PFSK-1 (cell line): ENCODE measurements around the gene SEC31B.

ENCODE experiments used
- POLR2AphosphoS5 ChIP-seq: IDR thresholded peaks from 2 replicates; pipeline ENCODE4 v1.6.1; 2012; ENCODE audit warnings: low read depth, mild to moderate bottlenecking, control low read depth, low read length, moderate library complexity
- TF ChIP-seq, protein P1 (sequence below), 2 experiments: IDR thresholded peaks; 2 replicates each; pipeline versions ENCODE4 v1.6.1 to v1.8.0; 2011 to 2012; ENCODE audit warnings: low read depth in 2 of 2, low read length in 2 of 2, control low read depth in 1 of 2, inconsistent platforms in 1 of 2, mild to moderate bottlenecking in 1 of 2, moderate library complexity in 1 of 2; ENCODE audit not compliant: insufficient read depth in 1 of 2

DNA sequence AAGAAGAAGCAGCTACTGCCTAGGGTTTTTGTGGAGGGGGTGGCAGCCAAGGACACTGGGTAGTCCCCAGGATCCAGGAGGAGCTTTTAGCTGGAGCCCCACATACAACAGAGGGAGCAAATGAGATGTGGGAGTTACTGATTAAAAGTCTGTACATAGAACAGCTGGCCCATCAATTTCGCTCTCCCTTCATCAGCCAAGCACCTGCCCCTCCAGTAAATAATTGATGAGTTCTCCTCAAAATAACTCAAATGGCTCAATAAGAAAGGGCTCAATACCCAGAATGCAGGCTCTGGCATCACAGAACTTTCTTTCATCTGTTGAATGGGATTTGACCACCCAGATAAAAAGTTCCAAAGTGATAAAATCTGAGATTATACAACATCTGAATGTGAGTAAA lies 72.0 kb downstream of the SEC31B start:
- no peak for TF ChIP-seq POLR2AphosphoS5
- TF ChIP-seq, protein P1, sequence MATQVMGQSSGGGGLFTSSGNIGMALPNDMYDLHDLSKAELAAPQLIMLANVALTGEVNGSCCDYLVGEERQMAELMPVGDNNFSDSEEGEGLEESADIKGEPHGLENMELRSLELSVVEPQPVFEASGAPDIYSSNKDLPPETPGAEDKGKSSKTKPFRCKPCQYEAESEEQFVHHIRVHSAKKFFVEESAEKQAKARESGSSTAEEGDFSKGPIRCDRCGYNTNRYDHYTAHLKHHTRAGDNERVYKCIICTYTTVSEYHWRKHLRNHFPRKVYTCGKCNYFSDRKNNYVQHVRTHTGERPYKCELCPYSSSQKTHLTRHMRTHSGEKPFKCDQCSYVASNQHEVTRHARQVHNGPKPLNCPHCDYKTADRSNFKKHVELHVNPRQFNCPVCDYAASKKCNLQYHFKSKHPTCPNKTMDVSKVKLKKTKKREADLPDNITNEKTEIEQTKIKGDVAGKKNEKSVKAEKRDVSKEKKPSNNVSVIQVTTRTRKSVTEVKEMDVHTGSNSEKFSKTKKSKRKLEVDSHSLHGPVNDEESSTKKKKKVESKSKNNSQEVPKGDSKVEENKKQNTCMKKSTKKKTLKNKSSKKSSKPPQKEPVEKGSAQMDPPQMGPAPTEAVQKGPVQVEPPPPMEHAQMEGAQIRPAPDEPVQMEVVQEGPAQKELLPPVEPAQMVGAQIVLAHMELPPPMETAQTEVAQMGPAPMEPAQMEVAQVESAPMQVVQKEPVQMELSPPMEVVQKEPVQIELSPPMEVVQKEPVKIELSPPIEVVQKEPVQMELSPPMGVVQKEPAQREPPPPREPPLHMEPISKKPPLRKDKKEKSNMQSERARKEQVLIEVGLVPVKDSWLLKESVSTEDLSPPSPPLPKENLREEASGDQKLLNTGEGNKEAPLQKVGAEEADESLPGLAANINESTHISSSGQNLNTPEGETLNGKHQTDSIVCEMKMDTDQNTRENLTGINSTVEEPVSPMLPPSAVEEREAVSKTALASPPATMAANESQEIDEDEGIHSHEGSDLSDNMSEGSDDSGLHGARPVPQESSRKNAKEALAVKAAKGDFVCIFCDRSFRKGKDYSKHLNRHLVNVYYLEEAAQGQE (IDR thresholded peaks at IDR 0.05; ENCODE audit: insufficient read depth in 1 of 2, low read depth in 2 of 2, low read length in 2 of 2): no peak
